H9 (cell line): ENCODE results near the gene MIPEP. TPM values are rescaled to one million over a fixed set of nuclear protein-coding genes. Genes with fewer than 3 reads are reported as not detected.

Source experiments
- DNase-seq: peaks from one replicate; pipeline ENCODE4 v3.0.0-alpha.2; 2017
- H2AFZ ChIP-seq: one replicate; pipeline ENCODE4 v1.6.1; 2013; ENCODE audit warnings: mild to moderate bottlenecking, low read length, control low read depth, moderate library complexity
- H2AK5ac ChIP-seq: 2 replicates; pipeline ENCODE4 v1.6.1; 2013; ENCODE audit warnings: low read length, control low read depth, mixed read lengths; ENCODE audit not compliant: insufficient read length
- H2BK120ac ChIP-seq: one replicate; pipeline ENCODE4 v1.6.1; 2013; ENCODE audit warnings: low read depth, mild to moderate bottlenecking, low read length, control low read depth, inconsistent platforms; ENCODE audit not compliant: poor library complexity, severe bottlenecking
- H2BK12ac ChIP-seq: 2 replicates; pipeline ENCODE4 v1.6.1; 2013; ENCODE audit warnings: low read length, control low read depth, mixed read lengths, low read depth; ENCODE audit not compliant: insufficient read length
- H2BK15ac ChIP-seq: 2 replicates; pipeline ENCODE4 v1.6.1; 2013; ENCODE audit warnings: low read depth, low read length, control low read depth
- H2BK20ac ChIP-seq: one replicate; pipeline ENCODE4 v1.6.1; 2013; ENCODE audit warnings: low read depth, mild to moderate bottlenecking, low read length, control low read depth, inconsistent platforms; ENCODE audit not compliant: poor library complexity, severe bottlenecking
- H2BK5ac ChIP-seq: 2 replicates; pipeline ENCODE4 v1.6.1; 2013; ENCODE audit warnings: low read length, control low read depth, mixed read lengths; ENCODE audit not compliant: insufficient read length
- H3K14ac ChIP-seq: 2 replicates; pipeline ENCODE4 v1.6.1; 2013; ENCODE audit warnings: low read length, control low read depth; ENCODE audit not compliant: insufficient read depth
- H3K18ac ChIP-seq: 2 replicates; pipeline ENCODE4 v1.6.1; 2013; ENCODE audit warnings: low read depth, mild to moderate bottlenecking, mixed read lengths, low read length, control low read depth; ENCODE audit not compliant: insufficient read length
- H3K23ac ChIP-seq: 2 replicates; pipeline ENCODE4 v1.6.1; 2013; ENCODE audit warnings: low read length, control low read depth, mixed read lengths, low read depth; ENCODE audit not compliant: insufficient read length
- H3K23me2 ChIP-seq: 2 replicates; pipeline ENCODE4 v1.6.1; 2013; ENCODE audit warnings: low read depth, mild to moderate bottlenecking, mixed read lengths, low read length, control low read depth; ENCODE audit not compliant: insufficient read length, poor library complexity, severe bottlenecking
- H3K27ac ChIP-seq: 2 replicates; pipeline ENCODE4 v1.5.1; 2013; ENCODE audit warnings: low read length, control low read depth, mixed read lengths, low read depth; ENCODE audit not compliant: insufficient read length
- H3K27me3 ChIP-seq: 2 replicates; pipeline ENCODE4 v1.6.1; 2013; ENCODE audit warnings: low read length, control low read depth, inconsistent platforms; ENCODE audit not compliant: insufficient read depth
- H3K4ac ChIP-seq: 2 replicates; pipeline ENCODE4 v1.6.1; 2013; ENCODE audit warnings: low read depth, mild to moderate bottlenecking, control low read depth, inconsistent platforms, low read length, moderate library complexity
- H3K4me1 ChIP-seq: 2 replicates; pipeline ENCODE4 v1.6.1; 2013; ENCODE audit warnings: low read length, control low read depth, inconsistent platforms; ENCODE audit not compliant: insufficient read depth
- H3K4me2 ChIP-seq: 2 replicates; pipeline ENCODE4 v1.6.1; 2013; ENCODE audit warnings: low read length, control low read depth, mixed read lengths; ENCODE audit not compliant: insufficient read length, insufficient read depth
- H3K56ac ChIP-seq: 2 replicates; pipeline ENCODE4 v1.6.1; 2013; ENCODE audit warnings: low read depth, mild to moderate bottlenecking, mixed read lengths, low read length, control low read depth; ENCODE audit not compliant: insufficient read length
- H3K79me1 ChIP-seq: 2 replicates; pipeline ENCODE4 v1.6.1; 2013; ENCODE audit warnings: low read depth, mild to moderate bottlenecking, moderate library complexity, low read length, control low read depth, inconsistent platforms; ENCODE audit not compliant: insufficient read depth, poor library complexity, severe bottlenecking
- H3K79me2 ChIP-seq: 2 replicates; pipeline ENCODE4 v1.6.1; 2013; ENCODE audit warnings: low read length, control low read depth, inconsistent platforms; ENCODE audit not compliant: insufficient read depth
- H3K9ac ChIP-seq: 2 replicates; pipeline ENCODE4 v1.6.1; 2013; ENCODE audit warnings: low read length, control low read depth, mixed read lengths; ENCODE audit not compliant: insufficient read length; ENCODE audit errors: extremely low read depth
- H3K9me3 ChIP-seq: one replicate; pipeline ENCODE4 v1.6.1; 2013; ENCODE audit warnings: low read depth, low read length, inconsistent platforms; ENCODE audit not compliant: control insufficient read depth
- H3T11ph ChIP-seq: one replicate; pipeline ENCODE4 v1.6.1; 2013; ENCODE audit warnings: mild to moderate bottlenecking, low read length, control low read depth, inconsistent platforms
- H4K20me1 ChIP-seq: one replicate; pipeline ENCODE4 v1.6.1; 2013; ENCODE audit not compliant: control insufficient read depth, insufficient read length, insufficient read depth
- H4K5ac ChIP-seq: 2 replicates; pipeline ENCODE4 v1.6.1; 2013; ENCODE audit warnings: low read depth, mild to moderate bottlenecking, mixed read lengths, low read length, control low read depth; ENCODE audit not compliant: insufficient read length
- H4K8ac ChIP-seq: replicated peaks from 2 replicates; pipeline ENCODE4 v1.6.1; 2013; ENCODE audit warnings: low read length, control low read depth, mixed read lengths, low read depth; ENCODE audit not compliant: insufficient read length
- H4K91ac ChIP-seq: 2 replicates; pipeline ENCODE4 v1.6.1; 2013; ENCODE audit warnings: low read depth, mild to moderate bottlenecking, moderate library complexity, mixed read lengths, low read length, control low read depth; ENCODE audit not compliant: insufficient read length
- H3K27ac Mint-ChIP-seq, 3 experiments: 2 replicates in 2 of 3; 3 replicates in 1 of 3; pipeline ENCODE4 v1.8.0; 2020 to 2021; ENCODE audit warnings: mixed read lengths in 3 of 3, mild to moderate bottlenecking in 1 of 3, moderate library complexity in 1 of 3
- H3K27me3 Mint-ChIP-seq: 2 replicates; pipeline ENCODE4 v1.8.0; 2021; ENCODE audit warnings: low read depth, mild to moderate bottlenecking, moderate library complexity, mixed read lengths
- H3K36me3 Mint-ChIP-seq, 3 experiments: 2 replicates in 2 of 3; 3 replicates in 1 of 3; pipeline ENCODE4 v1.8.0; 2020 to 2021; ENCODE audit warnings: low read depth in 3 of 3, mixed read lengths in 3 of 3; ENCODE audit not compliant: insufficient read depth in 1 of 3
- H3K4me1 Mint-ChIP-seq, 2 experiments: 2 replicates each; pipeline ENCODE4 v1.8.0; 2020; ENCODE audit warnings: mixed read lengths in 2 of 2
- H3K4me3 Mint-ChIP-seq, 2 experiments: 2 replicates in 1 of 2; 3 replicates in 1 of 2; pipeline ENCODE4 v1.8.0; 2020 to 2021; ENCODE audit warnings: mild to moderate bottlenecking in 2 of 2, mixed read lengths in 2 of 2, moderate library complexity in 1 of 2
- H3K9me3 Mint-ChIP-seq, 2 experiments: 2 replicates in 1 of 2; 3 replicates in 1 of 2; pipeline ENCODE4 v1.8.0; 2020; ENCODE audit warnings: mild to moderate bottlenecking in 2 of 2, mixed read lengths in 2 of 2, moderate library complexity in 1 of 2
- WGBS: extraction: QIAGEN DNeasy Blood & Tissue Kit; methylation state at CpG from one replicate; pipeline ENCODE4 v1.1.7; 2013; ENCODE audit warnings: missing lambda C conversion rate, low lambda C conversion rate, mixed read lengths; ENCODE audit not compliant: insufficient read length; ENCODE audit errors: extremely low coverage; 5-methylcytosine and 5-hydroxymethylcytosine counted together
- total RNA-seq: library from RNA; stranded (reverse); gene quantifications from 2 replicates; pipeline ENCODE4 v1.2.1, GENCODE V29; 2021
- TF ChIP-seq, protein P1 (sequence below): fragments of 200-600 bp; sonication (generic); conservative IDR thresholded peaks from 3 replicates; pipeline ENCODE4 v1.8.0; 2021; ENCODE audit warnings: antibody characterized with exemption, mild to moderate bottlenecking

Gene MIPEP
- total RNA-seq, 1 experiment from 2014 or later, result 18.5 TPM

DNA sequence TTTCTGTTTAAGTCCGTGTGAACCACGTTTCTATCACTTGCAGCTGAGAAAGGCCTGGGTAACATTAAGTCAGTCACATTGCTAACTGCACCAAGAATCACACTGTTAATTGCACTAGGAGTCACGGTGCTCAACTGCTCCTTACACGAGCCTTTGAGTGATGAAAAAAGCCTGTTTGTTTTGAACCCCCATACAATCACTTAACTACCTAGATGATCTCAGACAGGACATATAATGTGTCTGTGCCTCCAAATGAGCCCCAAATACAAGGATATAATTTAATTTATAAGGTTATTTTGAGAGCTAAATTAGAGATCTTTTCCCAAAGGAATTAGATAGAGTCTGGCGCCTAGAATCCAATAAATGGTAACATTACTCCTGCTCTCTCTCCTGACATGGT, 84.1 kb downstream of the MIPEP start:
- no peak overlapping the region for H3K14ac ChIP-seq
- H4K8ac ChIP-seq, result no peak overlapping the region
- no peaks in the 10 kb centered on the region for H3K27me3 ChIP-seq
- H2BK12ac ChIP-seq, result no peak overlapping the region
- no peak overlapping the region for H2AFZ ChIP-seq
- H3K36me3 Mint-ChIP-seq, result peaks cover 3 to 17% (median 5%) of the 10 kb centered on the region in 3 experiments
- peaks cover 9 to 12% of the 10 kb centered on the region in 2 experiments for H3K4me1 Mint-ChIP-seq
- TF ChIP-seq, protein P1, sequence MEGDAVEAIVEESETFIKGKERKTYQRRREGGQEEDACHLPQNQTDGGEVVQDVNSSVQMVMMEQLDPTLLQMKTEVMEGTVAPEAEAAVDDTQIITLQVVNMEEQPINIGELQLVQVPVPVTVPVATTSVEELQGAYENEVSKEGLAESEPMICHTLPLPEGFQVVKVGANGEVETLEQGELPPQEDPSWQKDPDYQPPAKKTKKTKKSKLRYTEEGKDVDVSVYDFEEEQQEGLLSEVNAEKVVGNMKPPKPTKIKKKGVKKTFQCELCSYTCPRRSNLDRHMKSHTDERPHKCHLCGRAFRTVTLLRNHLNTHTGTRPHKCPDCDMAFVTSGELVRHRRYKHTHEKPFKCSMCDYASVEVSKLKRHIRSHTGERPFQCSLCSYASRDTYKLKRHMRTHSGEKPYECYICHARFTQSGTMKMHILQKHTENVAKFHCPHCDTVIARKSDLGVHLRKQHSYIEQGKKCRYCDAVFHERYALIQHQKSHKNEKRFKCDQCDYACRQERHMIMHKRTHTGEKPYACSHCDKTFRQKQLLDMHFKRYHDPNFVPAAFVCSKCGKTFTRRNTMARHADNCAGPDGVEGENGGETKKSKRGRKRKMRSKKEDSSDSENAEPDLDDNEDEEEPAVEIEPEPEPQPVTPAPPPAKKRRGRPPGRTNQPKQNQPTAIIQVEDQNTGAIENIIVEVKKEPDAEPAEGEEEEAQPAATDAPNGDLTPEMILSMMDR, result no peak
- no peaks in the 10 kb centered on the region for H3K9me3 ChIP-seq
- H3K79me1 ChIP-seq, result no peaks in the 10 kb centered on the region
- DNase-seq, result no peak
- no peak overlapping the region for H4K5ac ChIP-seq
- no peak overlapping the region for H2BK120ac ChIP-seq
- no peaks in the 10 kb centered on the region for H3K23me2 ChIP-seq
- no peaks in the 10 kb centered on the region for H3K79me2 ChIP-seq
- no peak overlapping the region for H3K56ac ChIP-seq
- no peak overlapping the region for H3K27ac Mint-ChIP-seq
- no peaks in the 10 kb centered on the region for H4K20me1 ChIP-seq
- H3K27ac ChIP-seq, result no peak overlapping the region
- H3K18ac ChIP-seq, result no peak overlapping the region
- H2BK5ac ChIP-seq, result no peak overlapping the region
- H3K4me3 Mint-ChIP-seq, result no peak overlapping the region
- no peak overlapping the region for H3T11ph ChIP-seq
- no peak overlapping the region for H3K9ac ChIP-seq
- no peaks in the 10 kb centered on the region for H3K27me3 Mint-ChIP-seq
- H3K9me3 Mint-ChIP-seq, result no peaks in the 10 kb centered on the region
- H3K4me1 ChIP-seq, result no peaks in the 10 kb centered on the region; the same call in 1 of the 2 replicates
- no peak overlapping the region for H3K4ac ChIP-seq
- H3K23ac ChIP-seq, result no peak overlapping the region
- no peak overlapping the region for H3K4me2 ChIP-seq
- no peak overlapping the region for H4K91ac ChIP-seq
- no peak overlapping the region for H2BK15ac ChIP-seq
- WGBS, result no CpG with 5 or more reads among the region's 5 CpGs
- H2BK20ac ChIP-seq, result no peak overlapping the region
- no peak overlapping the region for H2AK5ac ChIP-seq
